ENCODE data around the gene TBC1D13.

GRCh38 chr9:128785427-128785826 lies 1.6 kb upstream of the TBC1D13 start:
- TF ChIP-seq ZNF274 (IDR thresholded peaks at IDR 0.05; ENCODE audit: low read depth, low read length) = no peak
- no peak for TF ChIP-seq YY1 (IDR thresholded peaks at IDR 0.05; ENCODE audit: insufficient read depth, insufficient read length)
